ENCODE results near the gene KIRREL3. TPM values are rescaled to one million over a fixed set of nuclear protein-coding genes. Genes with fewer than 3 reads are reported as not detected.

KIRREL3 gene
- total RNA-seq, 1 experiment from 2014 or later = 2.2 TPM

- no peak overlapping the region for H3K27ac ChIP-seq
Observed at GRCh38 chr11:126999366-126999765, 1.2 kb downstream of the KIRREL3 start.

GRCh38 chr11:126997641-126998040, 2.9 kb downstream of the KIRREL3 start:
- H2AFZ ChIP-seq = no peak overlapping the region
- H3K4me3 ChIP-seq = no peak overlapping the region
- no peaks in the 10 kb centered on the region for H3K9me3 ChIP-seq (ENCODE audit: insufficient read depth, low read depth)
- no peak for TF ChIP-seq EZH2 (IDR thresholded peaks at IDR 0.05; ENCODE audit: low read depth)
- no peak for TF ChIP-seq CTCF (conservative IDR thresholded peaks at IDR 0.05)
- ChIA-PET CTCF (no interaction called here), POLR2A (ENCODE audit: unreplicated experiment) (no interaction called here)
- no peaks in the 10 kb centered on the region for H3F3A ChIP-seq (ENCODE audit: insufficient read depth, low read depth)
- peaks cover 65% of the 10 kb centered on the region for H3K27me3 ChIP-seq (ENCODE audit: insufficient read depth, low read depth)
- no peaks in the 10 kb centered on the region for H4K20me1 ChIP-seq (ENCODE audit: insufficient read depth)
- H3K4me2 ChIP-seq = no peak overlapping the region
- H3K36me3 ChIP-seq (ENCODE audit: low read depth) = no peaks in the 10 kb centered on the region
- no peaks in the 10 kb centered on the region for H3K79me2 ChIP-seq (ENCODE audit: low read depth)
- no TSS peak for BruUV-seq (replicated peaks)
- H3K9me2 ChIP-seq (ENCODE audit: insufficient read depth) = no peaks in the 10 kb centered on the region
- intact Hi-C loops (cut with micrococcal nuclease; ENCODE audit: unreplicated experiment) = no loop called here
- no peak for DNase-seq
- no peaks in the 10 kb centered on the region for H3K4me1 ChIP-seq (replicated peaks; ENCODE audit: insufficient read depth)
- no peak overlapping the region for H3K27ac ChIP-seq

More at GRCh38 chr11:126999366-126999765, 1.2 kb downstream of the KIRREL3 start:
- ChIA-PET CTCF (interaction anchor here (1.6 kb wide), 1 partner anchor 9 kb away, joined by 5 read pairs; no protein-coding TSS in a partner anchor), POLR2A (ENCODE audit: unreplicated experiment) (no interaction called here)
- no peaks in the 10 kb centered on the region for H3K9me3 ChIP-seq (ENCODE audit: insufficient read depth, low read depth)
- peaks cover 64% of the 10 kb centered on the region for H3K27me3 ChIP-seq (ENCODE audit: insufficient read depth, low read depth)
- H3K4me2 ChIP-seq = no peak overlapping the region
- BruUV-seq (replicated peaks) = no TSS peak
- no peaks in the 10 kb centered on the region for H3K4me1 ChIP-seq (replicated peaks; ENCODE audit: insufficient read depth)
- no peaks in the 10 kb centered on the region for H3F3A ChIP-seq (ENCODE audit: insufficient read depth, low read depth)
- H2AFZ ChIP-seq = no peak overlapping the region
- intact Hi-C loops (cut with micrococcal nuclease; ENCODE audit: unreplicated experiment) = no loop called here
- DNase-seq = peak in 1 of 2 experiments; percentile 5
- TF ChIP-seq CTCF (conservative IDR thresholded peaks at IDR 0.05) = no peak
- no peak for TF ChIP-seq EZH2 (IDR thresholded peaks at IDR 0.05; ENCODE audit: low read depth)
- no peaks in the 10 kb centered on the region for H3K36me3 ChIP-seq (ENCODE audit: low read depth)
- H3K4me3 ChIP-seq = no peak overlapping the region
- H3K9me2 ChIP-seq (ENCODE audit: insufficient read depth) = no peaks in the 10 kb centered on the region
- no peaks in the 10 kb centered on the region for H3K79me2 ChIP-seq (ENCODE audit: low read depth)
- no peaks in the 10 kb centered on the region for H4K20me1 ChIP-seq (ENCODE audit: insufficient read depth)

- H2AFZ ChIP-seq = no peak overlapping the region
- no peak overlapping the region for H3K27ac ChIP-seq
- H3F3A ChIP-seq (ENCODE audit: insufficient read depth, low read depth) = no peaks in the 10 kb centered on the region
- no peak overlapping the region for H3K4me2 ChIP-seq
- H3K79me2 ChIP-seq (ENCODE audit: low read depth) = no peaks in the 10 kb centered on the region
- peaks cover 60% of the 10 kb centered on the region for H3K27me3 ChIP-seq (ENCODE audit: insufficient read depth, low read depth)
- no TSS peak for BruUV-seq (replicated peaks)
- H3K9me2 ChIP-seq (ENCODE audit: insufficient read depth) = no peaks in the 10 kb centered on the region
- no peak for TF ChIP-seq CTCF (conservative IDR thresholded peaks at IDR 0.05)
- TF ChIP-seq EZH2 (IDR thresholded peaks at IDR 0.05; ENCODE audit: low read depth) = no peak
- CTCF ChIA-PET = no interaction called here
- H3K9me3 ChIP-seq (ENCODE audit: insufficient read depth, low read depth) = no peaks in the 10 kb centered on the region
- POLR2A ChIA-PET (ENCODE audit: unreplicated experiment) = no interaction called here
- intact Hi-C loops (cut with micrococcal nuclease; ENCODE audit: unreplicated experiment) = no loop called here
- no peak overlapping the region for H3K4me3 ChIP-seq
- H3K36me3 ChIP-seq (ENCODE audit: low read depth) = no peaks in the 10 kb centered on the region
- no peaks in the 10 kb centered on the region for H4K20me1 ChIP-seq (ENCODE audit: insufficient read depth)
- no peaks in the 10 kb centered on the region for H3K4me1 ChIP-seq (replicated peaks; ENCODE audit: insufficient read depth)
- DNase-seq = no peak
Observed at GRCh38 chr11:126997196-126997595, 3.4 kb downstream of the KIRREL3 start.
